Fibroblast of skin of right biceps (primary cell): ENCODE results near the gene ENDOU.

ENCODE experiments used
- DNase-seq: peaks from one replicate; pipeline ENCODE4 v3.0.0-alpha.2; 2013

Gene ENDOU

DNA sequence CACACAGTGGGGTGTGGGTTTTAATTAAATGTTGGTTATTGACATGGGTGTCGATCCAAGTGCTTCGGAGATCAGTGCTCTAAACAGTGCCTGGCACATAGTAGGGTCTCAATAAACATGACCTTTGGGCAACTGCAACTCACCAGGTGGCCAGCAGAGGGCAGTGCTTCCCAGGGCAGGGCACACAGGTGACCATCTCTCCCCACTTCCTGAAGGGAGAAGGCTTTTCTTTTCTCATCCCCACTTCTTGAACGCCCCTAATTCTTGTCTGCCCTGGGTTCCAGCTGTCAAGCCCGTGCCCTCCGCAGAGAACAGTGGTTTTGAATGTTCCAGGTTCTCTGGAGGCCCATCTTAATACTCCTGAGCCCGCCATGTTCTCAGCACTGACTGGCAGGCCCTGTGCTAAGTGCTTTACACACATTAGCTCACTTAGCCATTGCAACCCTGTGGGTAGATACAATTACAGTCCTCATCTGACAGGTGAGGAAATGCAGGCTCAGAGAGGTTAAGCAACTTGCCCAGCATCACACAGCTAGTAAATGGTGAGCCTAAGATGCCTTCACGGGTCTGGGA lies 17.0 kb upstream of the ENDOU start:
- DNase-seq, result peak; percentile 31

DNA sequence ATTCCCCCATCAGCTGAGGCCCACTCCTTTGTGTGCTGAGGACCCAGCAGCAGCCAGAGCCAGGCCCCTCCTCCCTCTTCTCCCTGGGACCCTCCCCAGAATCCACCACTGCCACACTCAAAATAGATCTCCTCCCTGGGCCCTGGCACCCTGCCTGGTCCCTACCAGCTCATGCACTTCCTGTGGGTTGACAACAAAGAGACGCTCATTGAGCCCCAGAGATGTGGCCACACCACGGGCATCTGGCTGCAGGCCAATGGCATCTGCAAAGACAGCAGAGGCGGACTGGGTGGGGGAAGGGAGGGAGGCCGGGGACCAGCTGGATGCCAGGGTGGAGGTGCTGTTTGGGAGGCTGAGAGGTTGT lies 16.0 kb upstream of the ENDOU start:
- peak; percentile 27 for DNase-seq

DNA sequence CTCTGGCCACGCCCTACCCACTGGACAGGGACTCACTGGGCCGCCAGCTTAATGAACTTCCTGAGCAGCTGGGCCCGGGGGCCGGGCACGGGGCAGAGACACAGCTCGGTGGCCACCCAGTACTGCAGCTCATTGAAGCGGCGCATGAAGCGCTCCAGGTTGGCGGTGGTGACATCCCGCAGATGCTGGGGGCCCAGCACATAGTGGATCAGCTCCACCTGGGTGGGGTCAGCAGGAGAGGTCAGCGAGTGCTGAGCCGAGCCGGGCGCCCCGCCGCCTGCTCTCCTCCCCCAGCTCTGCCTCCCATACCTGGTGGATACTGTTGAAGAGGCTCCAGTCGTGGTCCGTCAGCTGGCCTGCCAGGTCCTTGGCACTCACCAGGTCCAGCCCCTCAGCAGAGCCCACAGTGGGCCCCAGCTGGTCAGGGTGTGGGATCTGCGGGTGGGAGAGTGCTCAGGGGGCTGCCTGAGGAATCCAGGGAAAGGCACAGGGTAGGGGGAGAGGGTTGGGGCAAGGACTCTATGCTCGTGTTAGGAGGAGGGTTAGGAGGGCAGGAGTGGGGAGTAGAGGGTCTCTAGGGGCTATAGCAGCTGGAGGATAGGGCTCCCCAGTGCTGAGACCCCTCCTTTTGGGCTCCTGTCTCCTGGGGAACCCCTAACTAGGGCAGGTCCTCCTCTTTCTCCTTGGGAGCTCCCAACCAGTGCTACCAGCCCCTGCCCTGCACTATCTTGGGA lies 15.5 kb upstream of the ENDOU start:
- DNase-seq, result no peak

DNA sequence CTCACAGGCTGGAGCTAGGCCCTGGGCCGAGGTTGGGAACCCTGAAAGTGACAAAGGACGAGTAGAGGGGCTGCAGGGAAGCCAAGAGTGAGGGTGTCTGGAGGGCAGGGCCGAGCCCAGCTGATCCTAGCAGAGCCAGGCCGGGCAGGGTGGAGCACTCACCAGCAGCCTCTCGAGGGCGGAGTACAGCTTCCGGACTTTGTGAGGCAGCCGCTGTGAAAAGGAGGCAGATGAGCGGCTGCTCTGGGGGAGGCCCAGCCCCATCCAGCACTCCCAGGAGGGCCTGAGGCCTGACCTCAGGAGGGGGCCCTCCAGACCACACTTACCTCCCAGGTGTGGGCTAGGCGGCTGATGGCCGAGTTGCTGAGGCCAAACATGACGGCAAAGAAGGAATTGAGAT lies 14.7 kb upstream of the ENDOU start:
- DNase-seq, result no peak

DNA sequence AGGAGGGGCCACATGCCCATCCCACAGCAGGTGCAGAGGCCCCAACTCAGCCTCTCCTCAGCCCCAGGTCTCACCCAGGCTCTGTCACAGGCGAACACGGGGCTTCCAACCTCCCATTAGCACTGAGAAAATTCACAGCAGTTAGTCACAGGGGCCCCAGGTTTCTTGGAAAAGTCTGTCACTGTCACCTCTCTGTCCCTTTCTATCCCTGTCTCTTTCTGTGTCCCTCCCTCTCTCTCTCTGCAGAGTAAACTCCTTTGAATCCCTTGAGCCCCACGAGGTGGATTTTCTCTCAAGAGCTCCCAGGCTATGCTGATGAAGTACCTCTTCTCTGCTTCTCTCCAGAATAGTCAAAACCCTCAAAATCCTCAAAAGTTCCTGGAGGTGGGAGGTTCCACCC lies 14.0 kb upstream of the ENDOU start:
- no peak for DNase-seq

DNA sequence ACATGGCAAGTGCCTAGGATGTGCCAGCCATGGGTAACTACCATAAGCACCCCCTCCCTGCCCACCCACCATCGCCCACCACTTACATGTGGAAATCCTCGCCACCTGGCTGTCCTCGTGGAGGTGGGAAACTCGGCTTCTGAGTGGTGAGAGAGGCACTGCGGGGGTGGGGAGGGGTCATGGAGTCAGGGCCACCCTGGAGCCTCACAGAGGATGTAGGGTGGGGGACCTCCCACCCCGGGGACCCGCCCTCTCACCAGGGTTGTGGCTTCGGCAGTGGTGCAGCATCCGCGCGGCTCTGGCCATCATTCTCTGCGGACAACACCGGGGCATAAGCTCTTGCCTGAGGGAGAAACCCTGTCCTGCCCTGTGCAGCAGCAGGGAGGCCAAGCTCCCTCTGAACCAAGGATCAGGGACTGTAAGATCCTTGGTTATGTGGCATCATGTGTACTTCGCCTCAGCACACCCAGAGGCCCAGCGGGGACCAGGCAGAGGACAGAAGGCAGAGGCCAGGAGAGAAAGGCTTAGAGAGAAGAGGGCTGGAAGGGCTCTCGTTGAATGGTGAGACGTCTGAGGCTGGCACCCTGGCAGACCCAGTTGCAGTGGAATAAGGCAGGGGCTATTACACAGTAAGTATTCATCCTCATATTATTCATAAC lies 12.8 kb upstream of the ENDOU start:
- DNase-seq, result no peak

DNA sequence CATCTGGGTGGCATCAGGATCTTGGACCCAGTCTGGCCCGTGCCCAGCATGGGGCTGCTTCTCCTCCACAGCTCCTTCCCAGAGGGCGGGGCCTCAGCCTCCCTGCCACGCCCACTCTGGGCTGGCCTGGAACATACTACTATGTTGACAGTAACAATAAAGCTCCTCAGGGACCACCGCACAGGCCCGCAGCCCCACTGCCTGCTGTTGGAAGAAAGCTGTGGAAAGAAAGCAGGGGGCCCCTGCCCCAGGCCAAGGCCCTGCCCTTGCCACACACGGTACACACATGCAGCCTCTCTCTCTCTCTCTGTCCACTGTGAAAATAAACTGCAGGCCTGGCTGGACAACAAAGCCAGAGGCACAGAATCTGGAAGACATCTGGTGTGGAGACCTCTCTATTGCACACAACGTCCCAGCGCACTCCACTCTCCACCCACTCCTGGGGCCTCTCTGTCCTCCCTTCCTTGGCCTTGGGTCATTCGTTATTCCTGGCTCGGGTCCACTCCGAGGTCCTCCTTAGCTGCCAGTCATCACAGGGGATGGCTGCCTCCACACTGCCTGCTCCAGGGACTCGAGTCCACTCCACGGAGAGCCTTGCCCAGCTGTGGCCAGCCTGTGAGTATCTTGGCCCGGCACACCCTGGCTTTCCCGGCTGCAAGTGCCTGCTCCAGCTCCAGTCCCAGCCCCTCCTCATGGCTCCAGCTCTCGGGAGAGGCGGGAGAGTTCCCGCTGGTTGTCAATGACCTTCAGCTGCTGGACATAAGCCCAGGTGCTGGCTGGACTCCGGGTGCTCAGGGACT lies 11.8 kb upstream of the ENDOU start:
- DNase-seq, result peak; percentile 28

DNA sequence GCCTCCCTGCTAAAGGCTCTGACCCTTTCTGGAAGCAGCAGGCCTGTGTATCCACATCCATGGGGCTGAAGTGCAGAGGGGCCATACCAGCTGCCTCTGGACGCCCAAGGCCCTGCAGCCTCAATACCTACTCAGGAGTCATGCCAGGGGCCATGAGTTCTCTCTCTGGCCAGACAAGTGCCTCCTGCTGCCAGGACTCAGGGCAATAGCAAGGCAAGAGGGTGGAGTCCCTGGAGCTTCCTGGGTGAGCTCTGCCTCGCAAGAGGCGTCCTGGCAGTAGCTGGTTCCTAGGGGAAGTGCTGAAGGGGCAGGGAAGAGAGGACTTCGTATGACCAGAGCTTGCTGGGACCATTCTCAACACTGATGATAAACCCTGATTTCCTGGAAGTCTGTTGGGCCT lies 10.9 kb upstream of the ENDOU start:
- DNase-seq, result no peak

DNA sequence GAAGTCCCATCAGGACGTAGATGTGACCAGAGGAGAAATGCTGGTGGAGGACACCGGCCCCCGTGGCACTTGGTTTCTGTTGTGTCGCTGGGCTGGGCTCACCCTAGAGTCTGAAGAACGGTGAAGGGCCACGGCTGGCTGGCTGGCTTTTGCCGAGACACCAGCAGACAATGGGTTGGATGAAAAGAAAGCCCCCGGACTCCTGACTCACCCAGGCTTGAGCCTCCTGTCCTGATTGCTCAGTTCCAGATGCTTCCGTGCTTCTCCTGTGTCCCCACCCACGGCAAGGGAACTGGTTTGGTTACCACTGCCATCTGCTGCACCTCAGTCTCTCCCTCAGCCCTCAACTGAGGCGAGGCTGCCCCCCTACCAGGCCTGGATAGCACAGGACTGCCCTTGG lies 10.4 kb upstream of the ENDOU start:
- no peak for DNase-seq

DNA sequence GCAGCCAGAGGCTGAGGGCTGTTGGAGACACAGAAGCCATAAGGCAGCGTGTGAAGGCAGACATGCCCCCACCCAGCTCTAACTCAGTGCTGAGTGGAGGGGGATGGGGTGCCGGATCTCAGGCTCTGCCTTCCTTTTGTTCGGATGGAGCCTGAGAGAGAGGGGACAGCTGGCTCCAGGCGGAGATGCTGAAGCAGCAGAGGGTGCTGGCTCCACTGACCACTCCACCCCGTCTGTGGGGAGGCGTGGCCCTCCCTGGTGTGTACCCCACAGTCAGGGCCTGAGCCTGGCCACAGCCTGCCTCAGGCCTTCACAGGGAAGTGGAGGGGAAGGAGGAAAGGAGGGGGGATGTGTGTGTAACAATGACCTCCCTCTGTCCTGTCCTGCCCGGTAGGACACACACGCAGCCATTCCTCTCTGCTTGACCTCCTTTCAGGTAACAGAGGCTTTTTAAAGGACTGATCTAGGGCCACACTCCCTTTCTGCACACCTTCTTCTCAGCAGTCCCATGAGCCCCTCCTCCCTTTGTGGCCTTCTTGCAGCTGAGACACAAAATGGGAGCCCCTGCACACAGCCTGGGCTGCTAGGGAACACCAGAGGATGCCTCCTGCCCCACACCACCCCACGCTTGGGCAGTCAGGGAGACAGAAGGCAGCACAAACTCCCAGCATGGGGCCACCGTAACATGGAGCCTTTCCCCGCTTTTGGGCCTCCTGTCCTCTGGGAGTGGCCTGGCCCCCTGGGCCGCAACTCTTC lies 9.6 kb upstream of the ENDOU start:
- no peak for DNase-seq

DNA sequence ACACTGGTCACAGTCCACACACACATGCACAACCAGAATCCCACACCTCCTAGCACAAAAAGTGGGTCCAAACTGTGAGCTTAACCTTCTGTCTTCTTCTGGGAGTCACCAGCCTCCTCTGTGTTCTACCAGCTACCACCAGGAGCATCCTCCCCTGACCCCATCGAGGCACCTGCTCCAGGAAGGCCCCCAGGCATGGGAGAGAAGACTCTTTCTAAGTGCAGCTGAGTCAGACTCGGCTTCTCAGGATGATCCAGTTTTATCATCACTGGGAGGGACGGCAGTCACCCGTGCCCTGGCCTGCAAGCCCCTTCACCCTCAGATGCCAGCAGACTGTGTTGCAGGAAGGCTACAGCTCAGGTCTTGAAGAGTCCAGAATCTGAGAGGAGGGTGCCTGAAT lies 7.9 kb upstream of the ENDOU start:
- no peak for DNase-seq

DNA sequence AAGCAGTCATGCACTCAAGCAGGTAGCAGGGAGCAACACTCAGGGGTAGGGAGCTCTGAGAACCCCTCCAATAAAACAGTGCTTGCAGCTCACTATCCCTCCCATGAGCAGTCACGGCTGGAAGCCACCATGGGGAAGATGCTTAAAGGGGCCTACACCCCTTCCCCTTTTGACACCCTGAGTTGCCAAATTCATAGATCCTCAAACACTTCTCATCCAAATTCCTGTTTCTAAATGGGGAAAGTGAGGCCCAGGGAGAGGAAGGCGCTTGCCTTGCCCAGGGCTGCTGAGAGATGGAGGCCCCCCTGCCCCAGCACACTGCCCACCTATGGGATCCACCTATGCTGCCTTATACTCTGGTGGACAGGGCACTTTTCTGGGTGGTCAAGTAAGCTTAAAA lies 7.2 kb upstream of the ENDOU start:
- DNase-seq, result no peak

DNA sequence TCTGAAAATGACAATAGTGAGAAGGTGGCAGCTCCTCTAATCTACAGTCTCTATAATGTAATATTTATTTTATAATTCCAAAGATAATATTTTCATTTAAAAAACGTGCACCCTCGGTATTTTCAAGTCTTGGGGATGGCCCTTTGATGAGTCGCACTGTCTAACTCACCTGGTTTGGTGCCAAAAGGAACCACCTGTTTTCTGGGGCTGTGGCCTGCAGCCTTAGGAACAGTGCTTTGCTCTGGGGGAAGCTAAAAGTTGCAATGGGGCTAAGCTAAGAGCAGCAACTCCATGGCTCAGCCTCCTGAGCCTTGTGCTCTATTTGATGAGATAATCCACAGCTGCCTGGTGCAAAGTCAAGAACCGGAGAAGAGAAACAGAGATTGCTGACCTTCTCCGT lies 6.4 kb upstream of the ENDOU start:
- DNase-seq, result no peak

DNA sequence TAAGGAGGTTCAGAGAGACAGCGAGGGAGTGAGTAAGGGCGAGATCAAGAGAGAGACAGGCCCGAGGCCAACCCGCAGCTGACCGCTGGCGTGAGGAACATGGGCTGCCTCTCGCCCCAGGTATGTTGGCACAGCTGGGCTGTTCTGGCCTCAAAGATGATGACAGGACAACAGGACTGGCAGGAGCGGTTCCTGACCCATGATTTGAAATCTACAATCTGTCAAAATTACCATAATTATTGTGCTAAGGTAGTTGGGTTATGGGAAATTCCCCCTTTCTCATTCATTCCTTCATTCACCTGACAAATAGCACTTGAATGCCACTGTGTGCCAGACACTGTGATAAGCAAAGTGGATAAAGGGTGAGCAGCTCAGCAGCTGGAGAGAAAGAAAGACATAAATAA lies 5.1 kb upstream of the ENDOU start:
- DNase-seq, result no peak

DNA sequence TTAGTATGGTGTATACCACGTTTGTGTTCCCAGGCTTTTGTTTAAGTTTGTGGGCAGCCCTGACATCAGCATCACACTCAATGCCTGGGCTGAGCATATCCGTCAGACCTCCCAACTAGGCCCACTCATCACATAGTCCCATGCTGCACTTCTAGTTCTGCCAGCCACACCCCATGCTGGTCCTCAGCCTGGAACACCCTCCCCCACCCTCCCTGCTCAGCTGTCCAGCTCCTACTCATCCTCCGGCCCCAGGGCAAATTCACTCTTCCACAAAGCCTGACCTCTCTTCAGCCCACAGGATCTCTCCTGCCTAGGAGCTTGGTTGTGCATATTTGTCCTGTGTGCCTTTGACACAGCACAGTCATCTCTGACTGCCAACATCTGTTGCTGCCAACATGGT lies 3.9 kb upstream of the ENDOU start:
- DNase-seq, result no peak

DNA sequence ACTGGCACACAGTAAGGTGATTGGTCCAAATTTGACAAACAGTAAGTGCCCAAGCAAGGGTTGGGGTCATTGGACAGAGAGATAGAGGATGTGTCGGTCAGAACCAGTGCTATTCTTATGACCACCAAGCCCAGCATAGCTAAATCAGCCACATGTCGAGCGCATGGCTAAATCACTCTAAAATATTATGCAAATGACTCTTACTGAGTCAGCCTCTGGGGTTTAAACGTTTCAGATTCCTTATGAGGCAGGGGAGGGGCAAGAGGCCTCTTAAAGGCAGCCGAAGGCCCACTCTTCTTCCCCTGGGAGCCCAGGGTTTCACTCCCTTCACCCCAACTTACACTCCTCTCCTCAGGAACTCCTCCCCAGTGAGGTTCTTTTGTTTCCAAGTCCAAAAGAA lies 603 bp upstream of the ENDOU start:
- peak; percentile 88 for DNase-seq

DNA sequence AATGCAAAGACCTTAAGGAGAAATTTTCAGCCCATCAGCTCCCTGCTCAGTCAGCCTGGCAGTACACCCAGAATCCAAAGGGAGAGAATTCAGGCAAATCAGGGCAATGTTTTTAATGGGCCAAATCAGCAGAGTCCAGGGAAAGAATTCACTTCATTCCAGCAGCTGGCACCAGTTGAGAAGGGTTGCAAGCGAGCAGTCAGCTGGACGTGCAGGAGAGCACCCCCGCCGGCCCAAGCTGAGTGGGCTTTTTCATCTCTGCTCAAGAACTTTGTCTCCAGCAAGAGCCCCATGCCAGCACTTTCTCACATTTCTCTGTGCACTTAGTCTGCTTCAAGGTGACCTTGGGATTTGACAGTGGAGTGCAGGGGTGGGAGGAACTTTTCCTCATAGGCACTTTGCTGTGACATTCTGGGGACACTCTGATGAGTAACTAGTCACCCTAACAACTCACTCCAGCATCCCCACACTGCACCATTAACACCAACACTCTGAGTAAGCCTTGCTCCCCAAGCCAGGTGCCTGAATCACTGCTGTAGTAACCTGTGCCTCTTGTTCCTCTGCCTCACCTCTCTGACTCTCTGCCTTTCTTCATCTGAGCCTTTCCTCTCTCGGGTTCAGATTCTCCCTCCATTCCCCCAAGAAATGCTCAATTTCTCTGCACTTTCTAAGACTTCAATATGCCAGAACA lies 2.2 kb downstream of the ENDOU start:
- no peak for DNase-seq

DNA sequence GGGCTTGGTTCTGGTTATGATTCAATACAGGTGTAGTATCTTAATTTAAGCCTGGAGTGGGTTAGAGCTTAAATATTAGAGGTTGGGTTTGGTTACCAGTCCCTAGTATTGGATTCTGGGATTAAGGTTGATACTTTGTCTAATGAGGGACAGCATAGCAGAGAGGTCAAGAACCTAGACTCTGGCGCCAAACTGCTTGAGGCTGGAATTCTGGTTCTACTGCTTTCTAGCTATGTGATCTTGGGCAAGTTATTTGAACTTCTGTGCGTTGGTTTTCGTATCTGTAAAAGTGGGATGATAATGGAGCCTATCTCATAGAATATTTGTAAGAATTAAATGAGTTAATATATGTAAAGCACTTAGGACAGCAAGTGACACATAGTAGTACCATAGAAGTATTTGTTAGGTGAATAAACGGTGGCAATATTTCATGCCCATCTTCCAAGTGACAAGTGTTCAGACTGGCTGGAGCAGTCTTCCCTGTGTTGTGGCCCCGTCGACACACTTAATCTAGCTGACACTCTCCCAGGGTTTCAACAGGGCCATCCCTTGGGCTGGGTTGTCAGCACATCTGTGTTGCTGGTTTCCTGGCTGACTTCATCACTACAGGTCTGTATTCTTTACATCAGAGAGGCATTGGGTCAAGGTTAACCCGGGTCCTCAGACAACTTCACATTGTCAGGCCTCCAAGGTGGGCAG lies 3.0 kb downstream of the ENDOU start:
- DNase-seq, result no peak

DNA sequence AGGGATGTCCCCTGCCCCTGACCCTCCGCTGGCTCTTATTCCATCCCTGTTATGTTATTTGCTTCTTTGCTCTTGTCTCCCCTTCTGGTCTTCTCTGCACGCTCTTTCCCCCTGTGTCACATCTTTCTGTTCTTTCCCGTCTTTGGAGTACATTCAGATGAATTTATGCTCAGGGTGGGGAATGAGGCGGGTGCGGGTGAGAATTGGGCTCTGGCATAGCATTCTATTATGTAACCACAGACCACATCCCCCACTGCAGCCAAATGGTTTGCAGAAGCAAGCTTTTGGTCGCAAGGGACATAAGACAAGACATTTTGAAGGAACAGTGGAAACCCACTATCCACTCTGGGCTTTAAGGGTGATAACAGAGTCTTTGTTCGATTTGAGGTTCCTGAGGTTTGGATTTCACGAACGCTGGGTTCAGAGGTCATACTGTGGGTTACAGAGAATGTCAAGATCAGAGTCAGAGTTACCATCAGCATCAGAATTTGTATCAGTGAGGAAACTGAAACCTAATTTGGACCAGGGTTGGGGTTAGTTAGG lies 3.8 kb downstream of the ENDOU start:
- DNase-seq, result no peak

DNA sequence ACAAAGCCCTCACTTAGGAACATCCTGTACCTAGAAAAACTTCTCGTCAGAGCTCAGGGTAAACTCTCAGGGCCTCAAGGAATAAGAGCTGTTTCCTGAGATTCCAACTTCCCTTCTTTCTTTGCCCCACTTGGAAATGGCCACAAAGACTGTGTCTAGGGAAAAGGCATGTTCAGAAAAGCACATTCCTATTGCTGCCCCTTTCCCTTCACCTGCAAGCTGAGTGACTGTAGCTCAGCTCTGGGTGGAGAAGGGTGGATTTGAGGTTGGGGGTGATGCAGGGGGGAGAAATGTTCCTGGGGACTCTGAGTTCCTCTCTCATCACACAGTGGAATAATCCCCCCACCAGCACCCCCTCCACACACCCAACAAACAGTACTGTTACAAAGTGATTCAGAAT lies 6.8 kb downstream of the ENDOU start:
- no peak for DNase-seq

DNA sequence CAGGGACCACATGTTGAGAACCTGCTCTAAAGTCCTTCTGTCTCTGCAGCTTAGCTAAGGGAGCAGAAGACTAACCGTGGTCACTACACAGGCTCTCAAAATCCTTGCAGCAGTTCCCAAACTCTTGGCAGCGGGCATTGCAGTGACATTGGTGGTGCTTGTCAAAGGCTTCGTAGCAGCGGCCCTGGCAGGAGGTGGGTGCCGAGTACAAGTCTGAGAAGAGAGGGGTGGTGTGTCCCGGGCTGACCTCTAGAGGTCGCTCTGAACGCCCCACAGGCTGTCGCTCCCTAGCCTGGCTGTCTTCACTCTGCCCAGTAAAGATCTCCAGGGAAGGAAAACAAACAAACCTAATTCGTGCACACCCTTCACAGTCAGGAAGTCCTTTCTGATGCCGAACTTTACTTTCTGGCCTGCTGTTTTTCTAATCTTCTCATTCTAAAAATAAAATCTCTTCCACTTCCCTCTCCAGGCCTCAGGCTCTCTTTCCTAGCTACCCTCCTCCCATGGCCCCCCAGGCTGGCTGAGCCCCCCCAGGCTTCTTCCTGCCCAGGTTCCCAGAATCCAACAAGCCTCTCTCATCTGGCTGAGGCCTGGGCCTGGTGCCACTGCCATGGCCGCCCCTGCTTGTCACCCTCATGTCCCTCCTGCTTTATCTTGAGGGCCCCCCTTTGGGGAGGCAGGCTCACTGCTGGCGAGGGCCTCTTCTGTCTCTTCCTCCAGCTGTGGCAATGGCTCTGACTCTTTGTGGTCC lies 7.7 kb downstream of the ENDOU start:
- peak; percentile 76 for DNase-seq
